Common myeloid progenitor, CD34-positive (primary cell): ENCODE data around the gene MAP2K5.

Source experiments
- CTCF ChIA-PET: fragments of 350-600 bp; sonication (Branson Sonifier 250); formaldehyde crosslinking; loops from one replicate; lab custom pipeline; 2021; ENCODE audit warnings: antibody characterized with exemption; lab: Charles Lee
- POLR2A ChIA-PET: fragments of 350-600 bp; sonication (Branson Sonifier 250); formaldehyde crosslinking; loops from one replicate; lab custom pipeline; 2021; ENCODE audit warnings: antibody characterized with exemption; lab: Charles Lee
- DNase-seq, 3 donors: peaks; one replicate each; pipeline versions ENCODE4 v3.0.0 to v3.0.0-alpha.2; 2013
- H3K27ac ChIP-seq, 2 experiments: 1 replicate in 1 of 2; 2 replicates in 1 of 2; pipeline ENCODE4 v1.7.0; 2013; ENCODE audit warnings: inconsistent platforms in 2 of 2, low read length in 2 of 2, mild to moderate bottlenecking in 2 of 2, low read depth in 1 of 2, moderate library complexity in 1 of 2; ENCODE audit not compliant: severe bottlenecking in 2 of 2, insufficient read depth in 1 of 2, poor library complexity in 1 of 2
- H3K27me3 ChIP-seq, 5 experiments: replicated peaks in 2 of 5; 1 replicate in 3 of 5; 2 replicates in 2 of 5; pipeline versions ENCODE4 v1.6.1 to v1.7.0; 2013; ENCODE audit warnings: low read length in 4 of 5, mild to moderate bottlenecking in 2 of 5, moderate library complexity in 2 of 5, inconsistent platforms in 1 of 5; ENCODE audit not compliant: insufficient read depth in 5 of 5, control insufficient read depth in 4 of 5
- H3K36me3 ChIP-seq, 4 experiments: 1 replicate in 2 of 4; 2 replicates in 2 of 4; pipeline versions ENCODE4 v1.6.1 to v1.7.0; 2013; ENCODE audit warnings: low read length in 3 of 4, control low read depth in 1 of 4, mild to moderate bottlenecking in 1 of 4; ENCODE audit not compliant: control insufficient read depth in 4 of 4, insufficient read depth in 4 of 4
- H3K4me1 ChIP-seq, 4 experiments: 1 replicate in 3 of 4; 2 replicates in 1 of 4; pipeline versions ENCODE4 v1.6.1 to v1.7.1; 2013; ENCODE audit warnings: low read length in 3 of 4, mild to moderate bottlenecking in 3 of 4, control low read depth in 1 of 4, inconsistent platforms in 1 of 4, moderate library complexity in 1 of 4; ENCODE audit not compliant: control insufficient read depth in 4 of 4, insufficient read depth in 4 of 4; ENCODE audit errors: control extremely low read depth in 1 of 4
- H3K4me3 ChIP-seq, 7 experiments: 1 replicate in 4 of 7; 2 replicates in 3 of 7; pipeline versions ENCODE4 v1.5.1 to v1.7.0; 2013; ENCODE audit warnings: mild to moderate bottlenecking in 7 of 7, low read length in 6 of 7, moderate library complexity in 6 of 7, inconsistent platforms in 2 of 7, low read depth in 2 of 7, control low read depth in 1 of 7; ENCODE audit not compliant: insufficient read depth in 4 of 7, control insufficient read depth in 1 of 7; ENCODE audit errors: extremely low read depth in 1 of 7
- H3K9me3 ChIP-seq, 5 experiments: 1 replicate in 4 of 5; 2 replicates in 1 of 5; pipeline versions ENCODE4 v1.6.1 to v1.7.1; 2013; ENCODE audit warnings: low read length in 4 of 5, mild to moderate bottlenecking in 2 of 5, inconsistent platforms in 1 of 5, low read depth in 1 of 5, moderate library complexity in 1 of 5; ENCODE audit not compliant: control insufficient read depth in 4 of 5, insufficient read depth in 2 of 5; ENCODE audit errors: control extremely low read depth in 1 of 5
- WGBS: methylation state at CpG from one replicate; pipeline ENCODE4 v1.1.5; 2013; ENCODE audit not compliant: insufficient coverage; 5-methylcytosine and 5-hydroxymethylcytosine counted together

The MAP2K5 gene

GRCh38 chr15:67556976-67557570 lies 14.6 kb downstream of the MAP2K5 start:
- WGBS: 50% methylated on average over 1 of the region's 3 CpGs
- no peaks in the 10 kb centered on the region for H3K4me1 ChIP-seq
- H3K36me3 ChIP-seq: peaks cover 9 to 48% (median 28%) of the 10 kb centered on the region in 4 experiments
- H3K27me3 ChIP-seq: no peaks in the 10 kb centered on the region
- H3K4me3 ChIP-seq: no peak overlapping the region
- ChIA-PET CTCF (no interaction called here), POLR2A (no interaction called here)
- peaks cover 0 to 8% (median 2%) of the 10 kb centered on the region in 5 experiments for H3K9me3 ChIP-seq
- H3K27ac ChIP-seq: no peak overlapping the region
- no peak for DNase-seq

- ChIA-PET POLR2A (no interaction called here), CTCF (interaction anchor here (0.6 to 1.6 kb wide), 4 partner anchors 9 to 438 kb away, joined by 3 to 6 read pairs (median 4); no protein-coding TSS in a partner anchor)
- 100% methylated on average over 4 of the region's 4 CpGs for WGBS
- Histone ChIP-seq H3K27ac (no peak overlapping the region), H3K4me3 (no peak overlapping the region), H3K27me3 (no peaks in the 10 kb centered on the region), H3K9me3 (peaks cover 0 to 8% (median 2%) of the 10 kb centered on the region in 5 experiments), H3K36me3 (peaks cover 7 to 42% (median 26%) of the 10 kb centered on the region in 4 experiments), H3K4me1 (no peaks in the 10 kb centered on the region)
- DNase-seq: no peak
Measured at GRCh38 chr15:67558502-67558901, 16.0 kb downstream of the MAP2K5 start.

DNA sequence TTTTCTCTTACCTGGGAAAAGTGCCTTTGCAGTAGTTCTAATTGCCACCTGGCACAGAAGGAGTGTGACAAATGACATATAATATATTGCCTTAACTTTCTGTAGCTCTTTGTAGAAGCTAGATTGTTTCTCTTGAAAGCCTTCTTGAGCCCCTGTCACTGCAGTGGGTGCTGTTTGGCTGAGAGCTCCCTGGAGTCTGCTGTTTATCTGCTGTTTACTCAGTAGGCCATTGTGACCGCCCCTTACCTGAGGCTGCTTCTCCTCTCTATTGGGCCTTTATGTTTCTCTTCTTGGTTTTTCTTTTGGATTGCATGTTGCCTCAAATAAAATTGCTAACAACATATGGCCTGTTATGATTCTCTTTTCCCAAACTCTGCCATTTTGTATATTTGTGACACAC lies 16.7 kb downstream of the MAP2K5 start:
- Histone ChIP-seq H3K27ac (no peak overlapping the region), H3K27me3 (no peaks in the 10 kb centered on the region), H3K4me3 (no peak overlapping the region), H3K9me3 (peaks cover 0 to 8% (median 2%) of the 10 kb centered on the region in 5 experiments), H3K36me3 (peaks cover 7 to 42% (median 25%) of the 10 kb centered on the region in 4 experiments), H3K4me1 (no peaks in the 10 kb centered on the region)
- ChIA-PET POLR2A (no interaction called here), CTCF (interaction anchor here (1.6 kb wide), 1 partner anchor 9 kb away, joined by 6 read pairs; no protein-coding TSS in a partner anchor)
- WGBS: 100% methylated on average over 1 of the region's 1 CpG
- no peak for DNase-seq

- Histone ChIP-seq H3K27me3 (no peaks in the 10 kb centered on the region), H3K4me3 (no peak overlapping the region), H3K4me1 (peaks cover 0 to 2% (median 0%) of the 10 kb centered on the region in 4 experiments), H3K9me3 (peaks cover 0 to 8% (median 2%) of the 10 kb centered on the region in 5 experiments), H3K36me3 (peaks cover 7 to 42% (median 24%) of the 10 kb centered on the region in 4 experiments), H3K27ac (no peak overlapping the region)
- WGBS: no CpG with 5 or more reads among the region's 2 CpGs
- ChIA-PET POLR2A (interaction anchor here (0.6 kb wide), 1 partner anchor 638 kb away, joined by 3 read pairs; no protein-coding TSS in a partner anchor), CTCF (interaction anchor here (0.9 kb wide), 1 partner anchor 9 kb away, joined by 3 read pairs; no protein-coding TSS in a partner anchor)
- no peak for DNase-seq
Measured at GRCh38 chr15:67559576-67559975, 17.1 kb downstream of the MAP2K5 start.

DNA sequence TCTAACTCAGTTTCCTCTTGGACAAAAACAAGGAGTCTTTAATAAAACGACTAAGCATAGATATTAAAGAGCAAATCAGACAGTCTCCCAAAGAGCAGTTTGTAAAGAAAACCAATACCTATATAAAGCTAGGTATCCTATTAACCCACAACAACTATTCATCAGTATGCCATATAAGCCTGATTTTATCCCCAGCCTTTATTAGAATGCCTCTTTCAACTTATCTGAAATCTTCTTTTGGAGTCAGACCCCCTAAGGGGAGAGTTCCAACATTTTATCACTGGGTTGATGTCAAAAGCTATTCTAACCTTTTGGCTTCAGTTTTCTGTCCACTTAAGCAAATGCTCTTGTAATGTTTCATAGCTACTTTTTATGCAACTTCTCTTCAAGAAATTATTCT lies 17.8 kb downstream of the MAP2K5 start:
- H3K36me3 ChIP-seq: peaks cover 7 to 39% (median 23%) of the 10 kb centered on the region in 4 experiments
- no peaks in the 10 kb centered on the region for H3K27me3 ChIP-seq
- 100% methylated on average over 1 of the region's 1 CpG for WGBS
- ChIA-PET CTCF (interaction anchor here (0.9 kb wide), 1 partner anchor 9 kb away, joined by 3 read pairs; no protein-coding TSS in a partner anchor), POLR2A (interaction anchor here (0.6 kb wide), 1 partner anchor 639 kb away, joined by 3 read pairs; no protein-coding TSS in a partner anchor)
- no peak for DNase-seq
- H3K4me1 ChIP-seq: peaks cover 0 to 8% (median 2%) of the 10 kb centered on the region in 4 experiments
- peaks cover 0 to 8% (median 2%) of the 10 kb centered on the region in 5 experiments for H3K9me3 ChIP-seq
- H3K4me3 ChIP-seq: no peak overlapping the region
- no peak overlapping the region for H3K27ac ChIP-seq

DNA sequence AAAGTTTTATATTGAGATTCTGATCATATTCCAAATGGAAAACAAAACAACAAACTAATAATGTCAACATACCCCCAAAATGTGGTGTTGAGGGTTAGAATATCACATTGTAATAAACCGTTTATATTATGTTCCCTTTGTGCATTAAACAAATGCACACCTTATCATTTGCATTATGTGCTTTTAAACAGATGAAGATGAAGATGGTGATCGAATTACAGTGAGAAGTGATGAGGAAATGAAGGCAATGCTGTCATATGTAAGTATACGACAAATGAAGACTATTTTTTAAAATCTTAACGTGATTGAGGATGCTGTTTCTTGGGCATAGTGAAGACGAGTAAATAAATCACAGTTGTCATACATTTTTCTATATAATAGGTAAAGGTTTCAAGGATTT lies 20.6 kb downstream of the MAP2K5 start:
- no peak for DNase-seq
- ChIA-PET POLR2A (no interaction called here), CTCF (no interaction called here)
- H3K36me3 ChIP-seq: peaks cover under 1 to 27% (median 21%) of the 10 kb centered on the region in 4 experiments
- peaks cover 0 to 8% (median 3%) of the 10 kb centered on the region in 4 experiments for H3K4me1 ChIP-seq
- no peak overlapping the region for H3K4me3 ChIP-seq
- H3K9me3 ChIP-seq: peaks cover 0 to 6% (median 2%) of the 10 kb centered on the region in 5 experiments
- WGBS: no CpG with 5 or more reads among the region's 5 CpGs
- H3K27ac ChIP-seq: no peak overlapping the region
- no peaks in the 10 kb centered on the region for H3K27me3 ChIP-seq
